Gastroesophageal sphincter (tissue), 3 donors: ENCODE data around the gene ANKRD45.

Experiments used
- EP300 ChIP-seq: sonication (generic); formaldehyde crosslinking; IDR thresholded peaks from one replicate; pipeline ENCODE4 v1.6.1; 2017; ENCODE audit warnings: antibody characterized with exemption, mild to moderate bottlenecking
- POLR2A ChIP-seq, 2 donors: fragments of 450-650 bp; IDR thresholded peaks; one replicate each; pipeline ENCODE4 v1.6.1; 2017; ENCODE audit warnings: antibody characterized with exemption in 2 of 2, mild to moderate bottlenecking in 2 of 2, moderate library complexity in 1 of 2
- POLR2AphosphoS5 ChIP-seq: sonication (generic); formaldehyde crosslinking; IDR thresholded peaks from one replicate; pipeline ENCODE4 v1.6.1; 2017; ENCODE audit warnings: antibody characterized with exemption
- TF ChIP-seq, protein P1 (sequence below), 4 experiments: fragments of 200-600 bp in 2 of 4; fragments of 450-650 bp in 2 of 4; sonication (generic) in 1 of 4; IDR thresholded peaks; one replicate each; pipeline ENCODE4 v1.5.1; 2017 to 2019; ENCODE audit warnings: antibody characterized with exemption in 4 of 4, mild to moderate bottlenecking in 2 of 4, moderate library complexity in 2 of 4

GRCh38 chr1:173573596-173573995 is 96.1 kb downstream of the ANKRD45 start:
- TF ChIP-seq POLR2AphosphoS5, result no peak
- TF ChIP-seq POLR2A (IDR thresholded peaks at IDR 0.05), result no peak
- TF ChIP-seq EP300, result no peak
- TF ChIP-seq, protein P1, sequence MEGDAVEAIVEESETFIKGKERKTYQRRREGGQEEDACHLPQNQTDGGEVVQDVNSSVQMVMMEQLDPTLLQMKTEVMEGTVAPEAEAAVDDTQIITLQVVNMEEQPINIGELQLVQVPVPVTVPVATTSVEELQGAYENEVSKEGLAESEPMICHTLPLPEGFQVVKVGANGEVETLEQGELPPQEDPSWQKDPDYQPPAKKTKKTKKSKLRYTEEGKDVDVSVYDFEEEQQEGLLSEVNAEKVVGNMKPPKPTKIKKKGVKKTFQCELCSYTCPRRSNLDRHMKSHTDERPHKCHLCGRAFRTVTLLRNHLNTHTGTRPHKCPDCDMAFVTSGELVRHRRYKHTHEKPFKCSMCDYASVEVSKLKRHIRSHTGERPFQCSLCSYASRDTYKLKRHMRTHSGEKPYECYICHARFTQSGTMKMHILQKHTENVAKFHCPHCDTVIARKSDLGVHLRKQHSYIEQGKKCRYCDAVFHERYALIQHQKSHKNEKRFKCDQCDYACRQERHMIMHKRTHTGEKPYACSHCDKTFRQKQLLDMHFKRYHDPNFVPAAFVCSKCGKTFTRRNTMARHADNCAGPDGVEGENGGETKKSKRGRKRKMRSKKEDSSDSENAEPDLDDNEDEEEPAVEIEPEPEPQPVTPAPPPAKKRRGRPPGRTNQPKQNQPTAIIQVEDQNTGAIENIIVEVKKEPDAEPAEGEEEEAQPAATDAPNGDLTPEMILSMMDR (IDR thresholded peaks at IDR 0.05), result no peak
